Stimulated activated CD4-positive, alpha-beta T cell treated with anti-CD3 and anti-CD28 coated beads, Interleukin-15, amount 100 ng/mL, for 48 hours (primary cell): ENCODE measurements around the gene PSORS1C1.
"Not testable (repeated sequence)": the region's sequence is repeated elsewhere in the genome, so short reads cannot be mapped to it uniquely, and the experiment has no call there.

Source experiments
- DNase-seq, 2 donors: peaks; one replicate each; pipeline ENCODE4 v3.0.0-alpha.2; 2020; ENCODE audit warnings: low read depth in 2 of 2

The PSORS1C1 gene

GRCh38 chr6:31158863-31159855, 44.6 kb downstream of the PSORS1C1 start:
- DNase-seq: peak in 1 of 2 donors; percentile 19

- no peak for DNase-seq
These were observed 46.9 kb downstream of the PSORS1C1 start for GRCh38 chr6:31161216-31162126.

DNA sequence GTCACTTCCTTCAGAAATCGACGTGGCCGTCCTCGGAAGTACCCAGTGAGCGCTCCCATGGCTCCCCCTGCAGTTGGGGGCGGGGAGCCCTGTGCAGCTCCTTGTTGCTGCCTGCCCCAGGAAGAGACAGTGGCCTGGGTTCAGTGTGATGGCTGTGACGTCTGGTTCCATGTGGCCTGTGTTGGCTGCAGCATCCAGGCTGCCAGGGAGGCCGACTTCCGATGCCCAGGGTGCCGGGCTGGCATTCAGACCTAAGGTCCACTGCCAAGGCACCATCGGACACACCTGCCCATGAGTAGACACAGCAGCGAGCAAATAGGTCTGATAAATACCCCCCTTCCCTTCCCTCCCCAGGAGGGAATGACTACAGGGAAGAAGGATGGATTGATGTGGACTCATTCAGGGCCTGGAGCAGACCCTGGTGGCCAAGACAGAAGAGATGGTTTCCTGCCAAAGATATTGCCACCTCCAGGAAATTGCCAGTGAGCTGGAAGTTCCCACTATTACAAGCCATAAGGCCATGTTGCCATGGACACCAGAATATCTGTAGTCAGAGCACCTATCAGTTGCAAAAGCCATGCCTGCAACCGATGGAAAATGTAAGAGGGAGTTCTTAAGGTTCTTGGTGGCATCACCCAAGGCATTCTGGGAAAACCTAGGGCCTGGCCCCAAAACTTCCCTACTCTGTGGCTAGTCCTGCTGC, 48.0 kb downstream of the PSORS1C1 start:
- DNase-seq: no peak

DNA sequence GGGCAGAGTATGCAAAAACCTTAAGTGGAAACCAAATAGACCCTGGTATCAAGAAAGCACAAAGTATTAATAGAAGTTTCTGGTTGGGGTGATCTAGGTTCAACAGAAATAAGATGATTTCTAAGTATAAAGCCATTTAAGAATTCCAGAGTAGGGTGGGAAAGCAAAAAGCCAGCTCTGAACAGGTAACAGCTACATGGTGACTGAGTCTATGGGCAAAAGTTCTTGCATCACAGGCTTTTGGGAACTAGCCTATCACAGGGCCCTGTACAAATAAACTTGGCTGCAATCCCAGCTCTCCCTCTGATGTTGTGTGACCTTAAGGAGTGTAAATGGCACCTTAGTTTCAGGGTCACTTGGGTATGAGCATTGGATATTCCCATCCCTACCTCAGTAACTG, 49.3 kb downstream of the PSORS1C1 start:
- DNase-seq: no peak

- DNase-seq: not testable (repeated sequence)
These were observed 50.0 kb downstream of the PSORS1C1 start for GRCh38 chr6:31164475-31165063.

DNA sequence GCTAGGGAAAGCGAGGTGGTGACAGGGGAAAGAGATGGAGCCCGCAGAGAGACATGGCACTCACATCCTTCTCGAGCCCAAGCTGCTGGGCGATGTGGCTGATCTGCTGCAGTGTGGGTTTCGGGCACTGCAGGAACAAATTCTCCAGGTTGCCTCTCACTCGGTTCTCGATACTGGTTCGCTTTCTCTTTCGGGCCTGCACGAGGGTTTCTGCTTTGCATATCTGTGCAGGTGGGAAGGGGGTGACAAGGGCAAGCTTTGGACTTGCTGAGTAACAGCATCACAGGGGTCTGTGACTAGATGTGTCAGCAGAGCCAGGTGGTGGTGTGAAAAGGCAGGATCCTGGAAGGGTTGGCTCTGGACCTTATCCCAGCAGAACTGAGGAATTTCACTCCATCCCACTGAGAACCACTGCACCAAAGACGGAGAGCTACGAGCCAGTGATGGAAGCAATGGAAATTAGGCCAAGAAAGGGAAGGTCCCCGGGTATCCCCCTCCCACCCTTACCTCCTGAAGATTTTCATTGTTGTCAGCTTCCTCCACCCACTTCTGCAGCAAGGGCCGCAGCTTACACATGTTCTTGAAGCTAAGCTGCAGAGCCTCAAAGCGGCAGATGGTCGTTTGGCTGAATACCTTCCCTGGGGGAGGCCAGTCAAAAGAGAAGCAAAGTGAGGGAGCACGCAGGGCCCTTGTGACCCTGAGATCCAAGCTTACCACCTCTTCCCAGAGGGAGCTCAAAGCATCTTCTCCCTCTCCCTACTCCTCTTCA, 50.6 kb downstream of the PSORS1C1 start:
- not testable (repeated sequence) for DNase-seq

GRCh38 chr6:31165986-31166385, 51.4 kb downstream of the PSORS1C1 start:
- DNase-seq: no peak

- DNase-seq: no peak
These were observed 54.0 kb downstream of the PSORS1C1 start for GRCh38 chr6:31168606-31169005.

- no peak for DNase-seq
These were observed 54.7 kb downstream of the PSORS1C1 start for GRCh38 chr6:31169123-31169857.

DNA sequence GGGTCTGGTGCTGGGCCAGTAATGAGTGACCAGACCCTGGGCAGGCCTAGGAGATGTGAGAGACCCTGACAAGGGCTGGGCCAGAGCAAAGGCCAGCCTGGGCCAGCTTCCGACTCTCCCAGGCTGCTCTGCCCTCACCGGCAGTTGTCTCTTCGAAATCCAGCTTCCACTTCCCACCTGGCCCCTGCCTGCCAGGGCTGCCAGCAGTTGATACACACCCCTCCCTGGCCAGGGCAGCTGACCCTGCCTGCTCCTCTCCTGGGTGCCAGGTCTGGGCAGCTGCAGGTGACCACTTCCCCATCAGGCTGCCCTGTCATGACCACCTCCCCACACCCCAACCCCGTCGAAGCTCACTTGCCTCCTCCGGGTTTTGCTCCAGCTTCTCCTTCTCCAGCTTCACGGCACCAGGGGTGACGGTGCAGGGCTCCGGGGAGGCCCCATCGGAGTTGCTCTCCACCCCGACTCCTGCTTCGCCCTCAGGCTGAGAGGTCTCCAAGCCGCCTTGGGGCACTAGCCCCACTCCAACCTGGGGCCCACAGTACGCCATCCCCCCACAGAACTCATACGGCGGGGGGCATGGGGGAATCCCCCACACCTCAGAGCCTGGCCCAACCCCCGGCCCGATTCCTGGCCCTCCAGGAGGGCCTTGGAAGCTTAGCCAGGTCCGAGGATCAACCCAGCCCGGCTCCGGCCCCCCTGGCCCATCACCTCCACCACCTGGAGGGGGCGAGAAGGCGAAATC, 55.4 kb downstream of the PSORS1C1 start:
- not testable (repeated sequence) for DNase-seq

- DNase-seq: no peak
These were observed 55.9 kb downstream of the PSORS1C1 start, which contains the start of gene POU5F1 for GRCh38 chr6:31170600-31170881. Gene POU5F1 (minus strand): TSS chr6:31170682. CDS start chr6:31170620, 62 bp downstream.

DNA sequence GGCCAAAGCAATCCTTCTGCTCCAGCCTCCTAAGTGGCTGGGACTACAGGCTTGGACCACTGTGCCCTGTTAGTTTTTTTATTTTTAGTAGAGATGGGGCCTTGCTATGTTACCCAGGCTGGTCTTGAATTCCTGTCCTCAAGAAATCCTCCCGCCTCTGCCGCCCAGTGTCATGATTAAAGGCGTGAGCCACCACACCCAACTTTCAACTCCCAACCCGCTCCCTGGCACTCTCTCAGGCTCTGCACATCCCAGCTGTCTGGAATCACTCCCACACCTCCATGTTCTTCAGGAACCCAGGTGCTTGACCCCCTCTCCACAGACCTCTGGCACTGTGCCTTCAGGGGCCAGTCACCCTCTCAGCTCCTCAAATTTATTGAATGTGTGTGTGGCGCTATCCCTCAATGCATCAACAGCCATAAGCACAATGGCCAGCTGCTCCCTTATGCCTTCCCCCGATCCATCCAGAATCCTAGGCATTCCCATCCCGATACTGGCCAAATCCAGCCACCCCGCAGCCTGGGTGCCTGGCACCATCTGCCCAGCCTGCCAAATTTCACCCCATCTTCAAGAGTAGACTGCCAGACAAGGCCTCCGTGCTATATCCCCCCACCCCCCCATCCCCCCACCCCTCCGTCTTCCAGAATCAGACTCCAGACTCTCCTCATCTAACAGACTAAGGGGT, 56.5 kb downstream of the PSORS1C1 start:
- DNase-seq: no peak

- DNase-seq: no peak
These were observed 57.6 kb downstream of the PSORS1C1 start for GRCh38 chr6:31171931-31172905.

DNA sequence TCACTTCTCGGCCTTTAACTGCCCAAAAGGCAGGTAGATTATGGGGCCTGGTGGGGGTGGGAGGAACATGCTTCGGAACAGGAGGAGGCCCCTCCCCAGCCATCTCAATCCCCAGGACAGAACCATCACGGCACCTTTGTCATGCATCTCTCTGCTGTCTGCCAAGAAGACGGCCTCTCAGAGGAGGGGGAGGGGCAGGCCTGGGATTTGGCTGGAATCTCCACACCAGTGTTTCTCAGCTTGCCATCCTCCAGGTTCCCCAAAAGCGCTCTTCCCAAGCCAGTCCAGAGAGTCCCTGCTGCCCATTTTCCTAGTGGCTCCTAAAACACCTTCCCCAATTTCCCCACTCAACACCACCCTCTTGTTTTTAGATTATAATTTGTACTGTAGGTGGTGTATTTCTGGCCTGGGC, 58.4 kb downstream of the PSORS1C1 start:
- DNase-seq: no peak

DNA sequence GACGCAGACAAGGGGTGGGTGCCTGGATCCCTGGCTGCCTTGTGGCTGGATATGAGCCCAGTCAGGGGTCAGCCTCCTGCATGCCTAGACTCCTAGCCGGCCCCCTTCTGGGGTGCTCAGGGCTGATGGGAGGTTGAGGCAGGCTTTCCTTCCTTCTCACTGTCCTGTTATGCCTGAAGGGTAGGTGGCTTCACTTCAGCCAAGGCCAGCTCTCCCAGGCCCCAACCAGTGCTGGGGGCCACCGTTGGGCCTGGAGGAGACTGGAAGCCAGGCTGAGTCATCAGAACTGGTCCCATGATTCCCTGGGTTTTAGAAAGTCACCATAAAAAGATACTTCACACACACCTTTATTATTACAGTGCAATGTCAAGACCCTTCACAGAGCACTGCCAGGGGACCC, 58.8 kb downstream of the PSORS1C1 start:
- no peak for DNase-seq

GRCh38 chr6:31174378-31174777, 59.8 kb downstream of the PSORS1C1 start:
- DNase-seq: no peak

- no peak for DNase-seq
These were observed 61.4 kb downstream of the PSORS1C1 start for GRCh38 chr6:31175971-31176370.
